ENCODE results near the gene FNDC1.

FNDC1 gene

DNA sequence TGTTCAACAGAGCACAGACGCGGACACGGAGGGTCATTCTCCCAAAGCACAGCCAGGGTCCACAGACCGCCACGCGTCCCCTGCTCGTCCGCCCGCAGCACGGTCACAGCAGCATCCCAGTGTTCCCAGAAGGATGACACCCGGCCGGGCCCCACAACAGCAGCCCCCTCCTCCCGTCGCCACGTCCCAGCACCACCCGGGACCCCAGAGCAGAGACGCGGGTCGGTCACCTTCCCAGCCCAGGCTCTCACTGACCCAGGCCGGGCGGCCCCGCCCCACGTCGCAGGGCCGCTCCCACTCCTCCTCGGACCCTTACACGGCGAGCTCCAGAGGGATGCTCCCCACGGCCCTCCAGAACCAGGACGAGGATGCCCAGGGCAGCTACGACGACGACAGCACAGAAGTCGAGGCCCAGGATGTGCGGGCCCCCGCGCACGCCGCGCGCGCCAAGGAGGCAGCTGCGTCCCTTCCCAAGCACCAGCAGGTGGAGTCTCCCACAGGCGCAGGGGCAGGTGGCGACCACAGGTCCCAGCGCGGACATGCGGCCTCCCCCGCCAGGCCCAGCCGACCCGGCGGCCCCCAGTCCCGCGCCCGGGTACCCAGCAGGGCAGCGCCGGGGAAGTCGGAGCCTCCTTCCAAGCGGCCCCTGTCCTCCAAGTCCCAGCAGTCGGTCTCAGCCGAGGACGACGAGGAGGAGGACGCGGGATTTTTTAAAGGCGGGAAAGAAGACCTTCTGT is 64.3 kb downstream of the FNDC1 start:
- no peak for DNase-seq (ENCODE audit: low spot score)
- TF ChIP-seq, protein P1, sequence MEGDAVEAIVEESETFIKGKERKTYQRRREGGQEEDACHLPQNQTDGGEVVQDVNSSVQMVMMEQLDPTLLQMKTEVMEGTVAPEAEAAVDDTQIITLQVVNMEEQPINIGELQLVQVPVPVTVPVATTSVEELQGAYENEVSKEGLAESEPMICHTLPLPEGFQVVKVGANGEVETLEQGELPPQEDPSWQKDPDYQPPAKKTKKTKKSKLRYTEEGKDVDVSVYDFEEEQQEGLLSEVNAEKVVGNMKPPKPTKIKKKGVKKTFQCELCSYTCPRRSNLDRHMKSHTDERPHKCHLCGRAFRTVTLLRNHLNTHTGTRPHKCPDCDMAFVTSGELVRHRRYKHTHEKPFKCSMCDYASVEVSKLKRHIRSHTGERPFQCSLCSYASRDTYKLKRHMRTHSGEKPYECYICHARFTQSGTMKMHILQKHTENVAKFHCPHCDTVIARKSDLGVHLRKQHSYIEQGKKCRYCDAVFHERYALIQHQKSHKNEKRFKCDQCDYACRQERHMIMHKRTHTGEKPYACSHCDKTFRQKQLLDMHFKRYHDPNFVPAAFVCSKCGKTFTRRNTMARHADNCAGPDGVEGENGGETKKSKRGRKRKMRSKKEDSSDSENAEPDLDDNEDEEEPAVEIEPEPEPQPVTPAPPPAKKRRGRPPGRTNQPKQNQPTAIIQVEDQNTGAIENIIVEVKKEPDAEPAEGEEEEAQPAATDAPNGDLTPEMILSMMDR (IDR thresholded peaks at IDR 0.05; ENCODE audit: borderline replicate concordance, control extremely low read depth, extremely low read depth, insufficient read depth, missing control alignments), result no peak
- in situ Hi-C loops (cut with MboI; ENCODE audit: low sequenced_read_pairs, unreplicated experiment), result no loop called here

DNA sequence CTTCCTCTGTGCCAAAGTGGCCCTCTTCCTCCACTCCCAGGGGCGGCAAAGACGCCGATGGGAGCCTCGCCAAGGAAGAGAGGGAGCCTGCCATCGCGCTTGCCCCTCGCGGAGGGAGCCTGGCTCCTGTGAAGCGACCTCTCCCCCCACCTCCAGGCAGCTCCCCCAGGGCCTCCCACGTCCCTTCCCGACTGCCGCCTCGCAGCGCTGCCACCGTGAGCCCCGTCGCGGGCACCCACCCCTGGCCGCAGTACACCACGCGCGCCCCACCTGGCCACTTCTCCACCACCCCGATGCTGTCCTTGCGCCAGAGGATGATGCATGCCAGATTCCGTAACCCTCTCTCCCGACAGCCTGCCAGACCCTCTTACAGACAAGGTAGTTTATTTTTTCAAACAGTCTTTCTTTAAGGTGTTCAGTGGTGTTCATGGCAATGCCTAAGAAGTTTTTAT is 64.9 kb downstream of the FNDC1 start:
- no peak for DNase-seq (ENCODE audit: low spot score)
- in situ Hi-C loops (cut with MboI; ENCODE audit: low sequenced_read_pairs, unreplicated experiment), result no loop called here
- TF ChIP-seq, protein P1 (IDR thresholded peaks at IDR 0.05; ENCODE audit: borderline replicate concordance, control extremely low read depth, extremely low read depth, insufficient read depth, missing control alignments), result no peak

- TF ChIP-seq, protein P1 (IDR thresholded peaks at IDR 0.05; ENCODE audit: borderline replicate concordance, control extremely low read depth, extremely low read depth, insufficient read depth, missing control alignments), result no peak
- in situ Hi-C loops (cut with MboI; ENCODE audit: low sequenced_read_pairs, unreplicated experiment), result no loop called here
- DNase-seq (ENCODE audit: low spot score), result no peak
These were observed 69.8 kb downstream of the FNDC1 start for GRCh38 chr6:159238920-159239558.

GRCh38 chr6:159249128-159249527 is 79.9 kb downstream of the FNDC1 start:
- TF ChIP-seq, protein P1 (IDR thresholded peaks at IDR 0.05; ENCODE audit: borderline replicate concordance, control extremely low read depth, extremely low read depth, insufficient read depth, missing control alignments), result no peak
- in situ Hi-C loops (cut with MboI; ENCODE audit: low sequenced_read_pairs, unreplicated experiment), result no loop called here
- DNase-seq (ENCODE audit: low spot score), result no peak

- DNase-seq (ENCODE audit: low spot score), result no peak
- TF ChIP-seq, protein P1 (IDR thresholded peaks at IDR 0.05; ENCODE audit: borderline replicate concordance, control extremely low read depth, extremely low read depth, insufficient read depth, missing control alignments), result no peak
- in situ Hi-C loops (cut with MboI; ENCODE audit: low sequenced_read_pairs, unreplicated experiment), result no loop called here
These were observed 80.6 kb downstream of the FNDC1 start for GRCh38 chr6:159249752-159250151.

DNA sequence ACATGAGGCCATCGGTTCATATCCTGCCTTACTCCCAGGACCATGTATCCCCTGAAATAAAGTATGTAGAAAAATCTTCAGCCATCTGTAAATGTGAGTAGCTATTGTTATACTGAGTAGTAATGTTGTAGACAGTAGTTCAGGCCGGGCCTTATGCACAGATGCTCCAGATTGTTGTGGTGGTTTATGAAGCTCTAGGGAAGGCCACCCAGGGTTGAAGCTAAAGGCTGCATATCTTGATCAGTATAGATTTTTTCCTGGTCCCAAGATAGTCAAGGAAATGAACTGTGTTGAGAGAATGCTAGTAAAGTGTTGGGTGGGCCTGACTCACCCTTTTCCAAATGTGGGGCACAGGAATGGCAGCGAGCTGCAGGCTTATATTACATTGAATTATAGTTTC is 81.4 kb downstream of the FNDC1 start:
- DNase-seq (ENCODE audit: low spot score), result no peak

More for the DNA sequence above, 81.4 kb downstream of the FNDC1 start:
- TF ChIP-seq, protein P1 (IDR thresholded peaks at IDR 0.05; ENCODE audit: borderline replicate concordance, control extremely low read depth, extremely low read depth, insufficient read depth, missing control alignments), result no peak
- in situ Hi-C loops (cut with MboI; ENCODE audit: low sequenced_read_pairs, unreplicated experiment), result no loop called here

Data from GM13976 (cell line).